ENCODE results near the gene DCAF5.

DNA sequence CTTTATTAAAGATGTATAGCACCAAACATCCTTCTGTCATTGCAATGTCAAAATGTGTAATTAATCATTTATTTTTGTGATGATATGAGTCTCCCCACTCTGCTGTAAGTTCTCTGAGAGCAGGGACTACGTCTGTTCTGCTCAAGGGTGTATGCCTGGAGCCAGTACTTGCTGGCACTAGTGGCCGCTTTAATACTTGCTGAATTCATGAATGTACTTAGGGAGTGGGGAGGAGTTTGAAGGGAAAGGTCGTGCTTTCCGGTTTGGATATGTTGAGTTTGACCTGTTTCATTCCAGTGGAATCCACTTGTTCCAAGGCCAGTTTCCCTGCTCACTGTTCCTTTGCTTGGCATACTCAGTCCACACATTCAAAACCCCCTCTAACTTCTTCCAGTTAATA, 1.9 kb upstream of the DCAF5 start:
- TF ChIP-seq GATA2 (IDR thresholded peaks at IDR 0.05; ENCODE audit: low read depth, low read length) (no peak), GATA3 (IDR thresholded peaks at IDR 0.05; ENCODE audit: low read depth, low read length) (no peak)
